ENCODE data around the gene KCNJ4.
"Not testable (repeated sequence)": the region's sequence is repeated elsewhere in the genome, so short reads cannot be mapped to it uniquely, and the experiment has no call there.

KCNJ4 gene

GRCh38 chr22:38412435-38413084, 42.4 kb downstream of the KCNJ4 start:
- DNase-seq (ENCODE audit: low read depth): no peak

GRCh38 chr22:38411016-38411415, 44.0 kb downstream of the KCNJ4 start:
- no peak for DNase-seq (ENCODE audit: low read depth)

GRCh38 chr22:38409916-38410315, 45.1 kb downstream of the KCNJ4 start:
- not testable (repeated sequence) for DNase-seq (ENCODE audit: low read depth)

GRCh38 chr22:38406617-38407016, 48.4 kb downstream of the KCNJ4 start:
- DNase-seq (ENCODE audit: low read depth): peak; percentile 36

GRCh38 chr22:38404419-38404818, 50.6 kb downstream of the KCNJ4 start:
- no peak for DNase-seq (ENCODE audit: low read depth)

- DNase-seq (ENCODE audit: low read depth): no peak
These were observed 51.2 kb downstream of the KCNJ4 start for GRCh38 chr22:38403812-38404211.

GRCh38 chr22:38402204-38402603, 52.8 kb downstream of the KCNJ4 start:
- no peak for DNase-seq (ENCODE audit: low read depth)

- no peak for DNase-seq (ENCODE audit: low read depth)
These were observed 53.5 kb downstream of the KCNJ4 start for GRCh38 chr22:38401336-38402084.

GRCh38 chr22:38400256-38400655, 54.7 kb downstream of the KCNJ4 start:
- not testable (repeated sequence) for DNase-seq (ENCODE audit: low read depth)

GRCh38 chr22:38398609-38399461, 56.2 kb downstream of the KCNJ4 start:
- no peak for DNase-seq (ENCODE audit: low read depth)

GRCh38 chr22:38398181-38398608, 56.8 kb downstream of the KCNJ4 start:
- DNase-seq (ENCODE audit: low read depth): not testable (repeated sequence)

- DNase-seq (ENCODE audit: low read depth): no peak
These were observed 57.6 kb downstream of the KCNJ4 start for GRCh38 chr22:38397189-38398085.

- not testable (repeated sequence) for DNase-seq (ENCODE audit: low read depth)
These were observed 58.4 kb downstream of the KCNJ4 start for GRCh38 chr22:38396440-38397069.

- DNase-seq (ENCODE audit: low read depth): peak; percentile 32
These were observed 59.1 kb downstream of the KCNJ4 start for GRCh38 chr22:38395944-38396343.

GRCh38 chr22:38394929-38395624, 59.9 kb downstream of the KCNJ4 start:
- peak; percentile 19 for DNase-seq (ENCODE audit: low read depth)

- not testable (repeated sequence) for DNase-seq (ENCODE audit: low read depth)
These were observed 65.6 kb downstream of the KCNJ4 start for GRCh38 chr22:38389428-38389818.

GRCh38 chr22:38388506-38389427, 66.2 kb downstream of the KCNJ4 start:
- not testable (repeated sequence) for DNase-seq (ENCODE audit: low read depth)

- not testable (repeated sequence) for DNase-seq (ENCODE audit: low read depth)
These were observed 68.1 kb downstream of the KCNJ4 start for GRCh38 chr22:38386918-38387317.

- no peak for DNase-seq (ENCODE audit: low read depth)
These were observed 71.6 kb downstream of the KCNJ4 start for GRCh38 chr22:38383417-38383816.
